ENCODE data around the gene CFAP54.

The CFAP54 gene

DNA sequence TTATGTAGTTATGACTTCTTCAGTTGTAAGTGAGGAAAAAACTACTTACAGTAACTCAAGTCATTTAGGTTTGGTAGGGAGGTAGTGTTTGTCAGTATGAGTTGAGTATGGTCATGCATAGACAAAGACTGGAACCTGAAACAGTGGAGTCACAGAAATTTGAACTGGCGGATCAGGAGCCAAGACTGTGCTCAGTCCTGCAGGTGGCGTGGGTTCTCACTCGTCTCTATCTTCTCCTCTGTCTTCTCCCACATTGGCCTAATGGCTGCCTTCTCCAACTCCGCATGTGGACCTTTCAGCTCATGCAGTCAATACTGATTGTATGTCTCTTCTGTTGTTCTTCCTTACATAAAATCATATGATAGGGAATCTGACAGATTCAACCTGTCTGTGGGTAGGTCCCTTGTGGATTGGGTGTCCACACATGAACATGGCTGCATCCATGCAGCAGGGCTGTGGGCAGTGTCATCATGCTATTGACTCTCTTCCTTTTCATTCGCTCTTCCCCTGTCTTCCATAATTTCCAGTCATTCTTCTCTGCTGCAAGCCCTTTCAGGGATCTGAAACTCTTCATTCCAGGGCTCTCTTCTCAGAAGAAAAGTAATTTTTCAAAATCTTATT lies 338.9 kb downstream of the CFAP54 start:
- H3K9me3 ChIP-seq (ENCODE audit: control insufficient read depth in 2 of 2, low read length in 2 of 2) = no peaks in the 10 kb centered on the region
- H3K4me3 ChIP-seq (ENCODE audit: low read length in 2 of 2) = no peak overlapping the region
- H3K9ac ChIP-seq (ENCODE audit: low read depth in 1 of 2, low read length in 2 of 2) = no peak overlapping the region
- no peaks in the 10 kb centered on the region for H3K27me3 ChIP-seq (ENCODE audit: control insufficient read depth in 2 of 2, insufficient read depth in 2 of 2, low read length in 2 of 2)
- H3K36me3 ChIP-seq (ENCODE audit: control insufficient read depth in 2 of 2, insufficient read depth in 2 of 2, low read length in 2 of 2) = no peaks in the 10 kb centered on the region
- no peak overlapping the region for H3K27ac ChIP-seq (ENCODE audit: low read depth in 2 of 2, low read length in 2 of 2)
- H3K4me1 ChIP-seq (ENCODE audit: control insufficient read depth in 2 of 2, insufficient read depth in 2 of 2, low read length in 2 of 2) = no peaks in the 10 kb centered on the region

DNA sequence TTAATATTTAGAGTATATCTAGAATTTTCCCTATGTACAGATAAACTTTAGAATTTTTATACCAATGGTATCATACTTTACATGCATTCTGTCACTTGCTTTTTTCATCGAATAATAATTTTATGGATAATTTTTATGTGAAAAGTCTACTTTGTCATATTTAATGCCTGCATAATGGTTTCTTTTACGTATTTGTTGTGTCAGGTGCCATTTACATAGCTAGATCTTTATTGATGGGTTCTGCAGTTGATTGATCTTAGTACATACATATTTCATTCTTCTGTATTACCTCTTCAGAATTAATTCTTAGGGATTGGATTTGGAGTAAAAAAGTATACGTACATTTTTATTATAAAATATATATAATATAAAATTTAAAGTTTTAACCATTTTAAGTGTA lies 340.0 kb downstream of the CFAP54 start:
- H3K9me3 ChIP-seq (ENCODE audit: control insufficient read depth in 2 of 2, low read length in 2 of 2) = no peaks in the 10 kb centered on the region
- no peak overlapping the region for H3K9ac ChIP-seq (ENCODE audit: low read depth in 1 of 2, low read length in 2 of 2)
- no peaks in the 10 kb centered on the region for H3K36me3 ChIP-seq (ENCODE audit: control insufficient read depth in 2 of 2, insufficient read depth in 2 of 2, low read length in 2 of 2)
- H3K27ac ChIP-seq (ENCODE audit: low read depth in 2 of 2, low read length in 2 of 2) = no peak overlapping the region
- H3K4me1 ChIP-seq (ENCODE audit: control insufficient read depth in 2 of 2, insufficient read depth in 2 of 2, low read length in 2 of 2) = no peaks in the 10 kb centered on the region
- H3K27me3 ChIP-seq (ENCODE audit: control insufficient read depth in 2 of 2, insufficient read depth in 2 of 2, low read length in 2 of 2) = no peaks in the 10 kb centered on the region
- H3K4me3 ChIP-seq (ENCODE audit: low read length in 2 of 2) = no peak overlapping the region

DNA sequence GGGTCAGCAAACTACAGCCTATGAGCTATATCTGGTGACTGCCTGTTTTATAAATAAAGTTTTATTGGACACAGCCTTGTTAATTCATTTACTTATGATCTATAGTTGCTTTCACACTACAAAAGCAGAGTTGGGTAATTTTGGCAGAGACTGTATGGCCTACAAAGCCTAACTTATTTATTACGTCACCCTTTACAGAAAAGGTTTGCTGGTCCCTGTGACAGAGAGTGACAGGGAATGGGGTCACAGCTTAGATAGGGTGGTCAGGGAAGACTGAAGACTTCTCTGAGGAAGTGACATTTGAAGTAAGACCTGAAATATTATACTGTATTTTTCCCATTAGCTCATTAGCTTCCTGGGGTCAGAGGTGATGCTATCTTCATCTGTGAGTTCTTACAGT lies 342.0 kb downstream of the CFAP54 start:
- Histone ChIP-seq H3K27ac (ENCODE audit: low read depth in 2 of 2, low read length in 2 of 2) (no peak overlapping the region), H3K27me3 (ENCODE audit: control insufficient read depth in 2 of 2, insufficient read depth in 2 of 2, low read length in 2 of 2) (no peaks in the 10 kb centered on the region), H3K9ac (ENCODE audit: low read depth in 1 of 2, low read length in 2 of 2) (no peak overlapping the region), H3K36me3 (ENCODE audit: control insufficient read depth in 2 of 2, insufficient read depth in 2 of 2, low read length in 2 of 2) (no peaks in the 10 kb centered on the region), H3K4me1 (ENCODE audit: control insufficient read depth in 2 of 2, insufficient read depth in 2 of 2, low read length in 2 of 2) (no peaks in the 10 kb centered on the region), H3K4me3 (ENCODE audit: low read length in 2 of 2) (no peak overlapping the region), H3K9me3 (ENCODE audit: control insufficient read depth in 2 of 2, low read length in 2 of 2) (no peaks in the 10 kb centered on the region)

DNA sequence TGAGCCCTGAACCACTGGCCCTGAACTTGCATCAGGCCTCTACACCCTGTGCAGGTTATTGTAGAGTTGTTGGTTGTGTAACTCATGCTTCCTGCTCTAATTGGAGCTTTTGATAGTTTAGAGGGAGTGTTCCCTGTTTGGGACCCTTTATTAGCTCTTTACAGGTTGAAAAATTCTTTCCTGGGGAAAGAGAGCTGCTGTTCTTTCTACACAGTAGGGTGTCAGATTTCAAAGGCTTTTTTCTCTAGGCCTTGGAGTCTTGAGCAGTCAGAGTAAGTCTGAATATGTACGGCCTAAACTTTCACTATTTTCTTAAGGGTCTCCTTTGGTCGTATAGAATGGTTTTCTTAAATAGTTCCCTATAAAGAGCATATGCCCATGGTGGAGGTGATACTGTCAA lies 356.9 kb downstream of the CFAP54 start:
- Histone ChIP-seq H3K4me1 (ENCODE audit: control insufficient read depth in 2 of 2, insufficient read depth in 2 of 2, low read length in 2 of 2) (no peaks in the 10 kb centered on the region), H3K36me3 (ENCODE audit: control insufficient read depth in 2 of 2, insufficient read depth in 2 of 2, low read length in 2 of 2) (no peaks in the 10 kb centered on the region), H3K9ac (ENCODE audit: low read depth in 1 of 2, low read length in 2 of 2) (no peak overlapping the region), H3K4me3 (ENCODE audit: low read length in 2 of 2) (no peak overlapping the region), H3K27ac (ENCODE audit: low read depth in 2 of 2, low read length in 2 of 2) (no peak overlapping the region), H3K9me3 (ENCODE audit: control insufficient read depth in 2 of 2, low read length in 2 of 2) (no peaks in the 10 kb centered on the region), H3K27me3 (ENCODE audit: control insufficient read depth in 2 of 2, insufficient read depth in 2 of 2, low read length in 2 of 2) (no peaks in the 10 kb centered on the region)

DNA sequence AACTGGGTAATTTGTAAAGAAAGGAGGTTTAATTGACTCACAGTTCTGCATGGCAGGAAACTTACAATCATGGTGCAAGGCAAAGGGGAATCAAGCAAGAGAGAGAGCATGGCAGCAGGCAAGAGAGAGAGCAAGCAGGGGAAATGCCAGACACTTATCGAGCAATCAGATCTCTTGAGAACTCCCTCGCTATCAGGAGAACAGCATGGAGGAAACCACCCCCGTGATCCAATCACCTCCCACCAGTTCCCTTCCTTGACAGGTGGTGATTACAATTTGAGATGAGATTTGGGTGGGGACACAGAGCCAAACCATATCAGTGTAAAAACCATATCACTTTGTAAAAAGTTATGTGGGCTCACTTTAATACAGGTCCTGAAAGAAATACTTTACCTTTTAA lies 361.3 kb downstream of the CFAP54 start:
- Histone ChIP-seq H3K4me1 (ENCODE audit: control insufficient read depth in 2 of 2, insufficient read depth in 2 of 2, low read length in 2 of 2) (no peaks in the 10 kb centered on the region), H3K9me3 (ENCODE audit: control insufficient read depth in 2 of 2, low read length in 2 of 2) (no peaks in the 10 kb centered on the region), H3K27me3 (ENCODE audit: control insufficient read depth in 2 of 2, insufficient read depth in 2 of 2, low read length in 2 of 2) (no peaks in the 10 kb centered on the region), H3K9ac (ENCODE audit: low read depth in 1 of 2, low read length in 2 of 2) (no peak overlapping the region), H3K36me3 (ENCODE audit: control insufficient read depth in 2 of 2, insufficient read depth in 2 of 2, low read length in 2 of 2) (no peaks in the 10 kb centered on the region), H3K27ac (ENCODE audit: low read depth in 2 of 2, low read length in 2 of 2) (no peak overlapping the region), H3K4me3 (ENCODE audit: low read length in 2 of 2) (no peak overlapping the region)

DNA sequence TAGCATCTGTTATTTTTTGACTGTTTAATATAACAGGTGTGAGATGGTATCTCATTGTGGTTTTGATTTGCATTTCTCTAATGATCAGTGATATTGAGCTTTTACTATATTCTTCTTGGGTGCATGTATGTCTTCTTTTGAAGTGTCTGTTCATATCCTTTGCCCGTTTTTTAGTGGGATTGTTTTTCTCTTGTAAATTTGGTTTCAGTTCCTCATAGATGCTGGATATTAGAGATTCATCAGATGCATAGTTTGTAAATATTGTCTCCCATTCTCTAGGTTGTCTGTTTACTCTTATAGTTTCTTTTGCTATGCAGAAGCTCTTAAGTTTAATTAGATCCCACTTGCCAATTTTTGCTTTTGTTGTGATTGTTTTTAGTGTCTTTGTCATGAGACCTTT lies 368.8 kb downstream of the CFAP54 start:
- H3K27ac ChIP-seq (ENCODE audit: low read depth in 2 of 2, low read length in 2 of 2) = no peak overlapping the region
- no peaks in the 10 kb centered on the region for H3K9me3 ChIP-seq (ENCODE audit: control insufficient read depth in 2 of 2, low read length in 2 of 2)
- H3K4me3 ChIP-seq (ENCODE audit: low read length in 2 of 2) = no peak overlapping the region
- no peak overlapping the region for H3K9ac ChIP-seq (ENCODE audit: low read depth in 1 of 2, low read length in 2 of 2)
- H3K27me3 ChIP-seq (ENCODE audit: control insufficient read depth in 2 of 2, insufficient read depth in 2 of 2, low read length in 2 of 2) = no peaks in the 10 kb centered on the region
- H3K36me3 ChIP-seq (ENCODE audit: control insufficient read depth in 2 of 2, insufficient read depth in 2 of 2, low read length in 2 of 2) = no peaks in the 10 kb centered on the region
- H3K4me1 ChIP-seq (ENCODE audit: control insufficient read depth in 2 of 2, insufficient read depth in 2 of 2, low read length in 2 of 2) = no peaks in the 10 kb centered on the region

DNA sequence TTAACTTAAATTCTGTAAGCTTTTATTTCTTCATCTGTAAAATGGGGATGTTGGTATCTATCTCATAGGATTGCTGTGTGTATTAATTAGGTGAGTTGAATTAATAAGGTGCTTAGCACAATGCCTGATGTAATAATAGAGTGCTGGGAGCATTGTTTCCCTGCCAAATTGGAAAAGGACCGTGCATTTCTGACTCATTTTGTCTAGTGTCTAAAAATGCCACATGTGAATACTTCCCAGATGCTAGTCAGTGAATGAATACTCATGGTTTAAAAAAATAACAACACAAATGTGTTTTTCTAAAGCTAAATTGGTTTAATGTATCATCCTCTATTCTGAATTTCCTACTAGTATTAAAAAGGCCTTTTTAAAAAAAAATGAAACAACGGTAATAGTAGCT lies 372.3 kb downstream of the CFAP54 start:
- H3K36me3 ChIP-seq (ENCODE audit: control insufficient read depth in 2 of 2, insufficient read depth in 2 of 2, low read length in 2 of 2) = no peaks in the 10 kb centered on the region
- no peak overlapping the region for H3K4me3 ChIP-seq (ENCODE audit: low read length in 2 of 2)
- no peak overlapping the region for H3K27ac ChIP-seq (ENCODE audit: low read depth in 2 of 2, low read length in 2 of 2)
- no peaks in the 10 kb centered on the region for H3K9me3 ChIP-seq (ENCODE audit: control insufficient read depth in 2 of 2, low read length in 2 of 2)
- no peaks in the 10 kb centered on the region for H3K27me3 ChIP-seq (ENCODE audit: control insufficient read depth in 2 of 2, insufficient read depth in 2 of 2, low read length in 2 of 2)
- no peak overlapping the region for H3K9ac ChIP-seq (ENCODE audit: low read depth in 1 of 2, low read length in 2 of 2)
- H3K4me1 ChIP-seq (ENCODE audit: control insufficient read depth in 2 of 2, insufficient read depth in 2 of 2, low read length in 2 of 2) = no peaks in the 10 kb centered on the region

DNA sequence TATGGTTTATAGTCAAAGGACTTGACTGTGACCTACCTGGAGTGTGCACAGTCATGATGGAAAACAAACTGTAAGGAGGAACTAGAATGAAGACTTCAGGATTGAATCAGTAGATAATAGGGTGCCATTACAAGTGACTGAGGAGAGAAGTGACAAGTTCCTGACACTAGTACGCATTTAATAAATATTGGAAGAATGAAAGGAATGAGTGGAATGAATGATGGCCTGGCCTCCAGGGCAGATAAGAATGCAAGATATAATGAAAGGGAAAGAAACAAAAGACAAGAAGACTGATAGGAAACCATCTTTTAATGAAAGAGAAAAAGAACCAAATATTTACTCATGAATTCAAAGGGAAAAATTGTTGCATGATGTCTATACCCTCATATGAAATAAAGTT lies 372.9 kb downstream of the CFAP54 start:
- Histone ChIP-seq H3K27me3 (ENCODE audit: control insufficient read depth in 2 of 2, insufficient read depth in 2 of 2, low read length in 2 of 2) (no peaks in the 10 kb centered on the region), H3K9ac (ENCODE audit: low read depth in 1 of 2, low read length in 2 of 2) (no peak overlapping the region), H3K9me3 (ENCODE audit: control insufficient read depth in 2 of 2, low read length in 2 of 2) (no peaks in the 10 kb centered on the region), H3K4me3 (ENCODE audit: low read length in 2 of 2) (no peak overlapping the region), H3K4me1 (ENCODE audit: control insufficient read depth in 2 of 2, insufficient read depth in 2 of 2, low read length in 2 of 2) (no peaks in the 10 kb centered on the region), H3K36me3 (ENCODE audit: control insufficient read depth in 2 of 2, insufficient read depth in 2 of 2, low read length in 2 of 2) (no peaks in the 10 kb centered on the region), H3K27ac (ENCODE audit: low read depth in 2 of 2, low read length in 2 of 2) (no peak overlapping the region)

DNA sequence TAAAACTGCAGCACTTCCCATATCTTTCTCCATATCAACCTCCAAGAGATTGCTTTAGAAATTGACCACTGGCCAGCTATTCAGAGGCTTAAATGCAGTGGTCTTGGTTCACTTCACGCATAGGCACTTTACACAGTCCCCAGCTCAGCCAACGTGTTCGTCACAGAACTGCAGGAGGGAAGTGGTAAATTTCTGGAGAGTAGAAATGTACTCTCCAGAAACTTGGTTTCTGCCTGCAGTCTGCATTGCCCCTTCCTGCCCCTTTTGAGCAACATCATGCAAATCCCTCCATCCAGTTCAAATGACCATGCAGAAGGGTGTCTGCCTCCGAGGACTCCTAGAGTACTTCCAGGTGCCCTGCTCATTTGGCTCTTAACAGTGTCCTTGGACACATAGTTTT lies 375.0 kb downstream of the CFAP54 start:
- no peaks in the 10 kb centered on the region for H3K4me1 ChIP-seq (ENCODE audit: control insufficient read depth in 2 of 2, insufficient read depth in 2 of 2, low read length in 2 of 2)
- H3K27ac ChIP-seq (ENCODE audit: low read depth in 2 of 2, low read length in 2 of 2) = no peak overlapping the region
- H3K36me3 ChIP-seq (ENCODE audit: control insufficient read depth in 2 of 2, insufficient read depth in 2 of 2, low read length in 2 of 2) = no peaks in the 10 kb centered on the region
- H3K4me3 ChIP-seq (ENCODE audit: low read length in 2 of 2) = no peak overlapping the region
- H3K9me3 ChIP-seq (ENCODE audit: control insufficient read depth in 2 of 2, low read length in 2 of 2) = no peaks in the 10 kb centered on the region
- no peak overlapping the region for H3K9ac ChIP-seq (ENCODE audit: low read depth in 1 of 2, low read length in 2 of 2)
- H3K27me3 ChIP-seq (ENCODE audit: control insufficient read depth in 2 of 2, insufficient read depth in 2 of 2, low read length in 2 of 2) = no peaks in the 10 kb centered on the region

DNA sequence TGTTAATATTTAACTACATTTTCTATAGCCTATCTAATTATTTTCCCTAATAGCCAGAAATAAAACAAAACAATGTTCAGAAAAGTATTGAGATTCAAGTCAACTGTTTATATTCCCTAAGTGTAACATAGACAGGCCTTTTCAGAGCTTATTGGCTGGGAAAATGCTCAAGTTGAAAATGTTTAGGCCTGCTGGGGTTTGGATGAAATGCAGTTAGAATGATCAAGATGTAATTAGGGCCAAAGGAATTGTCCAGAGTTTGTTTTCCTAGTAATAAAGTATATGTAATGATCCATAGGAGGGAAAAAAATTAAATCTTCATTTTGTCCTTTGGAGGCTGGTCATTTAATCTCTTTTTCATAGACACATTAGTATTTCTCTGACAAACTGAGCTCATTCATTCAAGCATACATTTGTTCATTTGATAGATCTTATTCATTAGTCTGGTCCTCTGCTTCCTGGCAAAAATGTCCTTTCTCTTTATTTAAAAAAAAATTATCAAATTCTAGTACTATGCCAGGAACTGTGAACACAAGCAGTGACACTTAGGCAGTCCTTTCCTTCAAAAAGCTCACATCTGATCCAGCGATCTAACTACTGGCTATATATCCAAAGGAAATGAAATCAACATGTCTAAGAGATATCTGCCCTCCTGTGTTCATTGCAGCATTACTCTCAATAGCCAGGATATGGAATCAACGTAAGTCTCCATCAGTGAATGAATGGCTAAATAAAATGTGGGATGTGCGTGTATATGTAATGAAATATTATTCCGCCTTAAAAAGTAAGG lies 377.6 kb downstream of the CFAP54 start:
- no peaks in the 10 kb centered on the region for H3K9me3 ChIP-seq (ENCODE audit: control insufficient read depth in 2 of 2, low read length in 2 of 2)
- no peaks in the 10 kb centered on the region for H3K4me1 ChIP-seq (ENCODE audit: control insufficient read depth in 2 of 2, insufficient read depth in 2 of 2, low read length in 2 of 2)
- H3K9ac ChIP-seq (ENCODE audit: low read depth in 1 of 2, low read length in 2 of 2) = no peak overlapping the region
- no peak overlapping the region for H3K27ac ChIP-seq (ENCODE audit: low read depth in 2 of 2, low read length in 2 of 2)
- no peaks in the 10 kb centered on the region for H3K36me3 ChIP-seq (ENCODE audit: control insufficient read depth in 2 of 2, insufficient read depth in 2 of 2, low read length in 2 of 2)
- no peaks in the 10 kb centered on the region for H3K27me3 ChIP-seq (ENCODE audit: control insufficient read depth in 2 of 2, insufficient read depth in 2 of 2, low read length in 2 of 2)
- no peak overlapping the region for H3K4me3 ChIP-seq (ENCODE audit: low read length in 2 of 2)

All from mucosa of rectum (tissue), 2 donors.